KMS-11 (cell line): Measurements from ENCODE around the gene ENTREP1.
"Not testable (repeated sequence)": the region's sequence is repeated elsewhere in the genome, so short reads cannot be mapped to it uniquely, and the experiment has no call there.

Source experiments
- H2AFZ ChIP-seq: fragments of 200-600 bp; sonication (generic); 2 replicates; pipeline ENCODE4 v1.6.1; 2016; ENCODE audit warnings: antibody characterized with exemption, mixed run types, low read depth
- H3K27ac ChIP-seq: fragments of 200-600 bp; sonication (generic); 2 replicates; pipeline ENCODE4 v1.6.1; 2016; ENCODE audit warnings: mild to moderate bottlenecking, mixed run types
- H3K27me3 ChIP-seq: fragments of 200-600 bp; sonication (generic); 2 replicates; pipeline ENCODE4 v1.6.1; 2017; ENCODE audit warnings: mild to moderate bottlenecking, low read depth, mixed run types, moderate library complexity; ENCODE audit not compliant: insufficient read depth
- H3K36me3 ChIP-seq: fragments of 200-600 bp; sonication (generic); 2 replicates; pipeline ENCODE4 v1.6.1; 2017; ENCODE audit warnings: mild to moderate bottlenecking, mixed run types; ENCODE audit not compliant: insufficient read depth
- H3K4me1 ChIP-seq: fragments of 200-600 bp; sonication (generic); 2 replicates; pipeline ENCODE4 v1.6.1; 2016; ENCODE audit warnings: mild to moderate bottlenecking, low read depth, mixed run types; ENCODE audit not compliant: poor library complexity, severe bottlenecking
- H3K4me2 ChIP-seq: fragments of 200-600 bp; sonication (generic); 2 replicates; pipeline ENCODE4 v1.7.0; 2016; ENCODE audit warnings: mild to moderate bottlenecking, mixed run types
- H3K4me3 ChIP-seq: fragments of 200-600 bp; sonication (generic); IDR thresholded peaks from 2 replicates; pipeline ENCODE4 v1.6.1; 2017; ENCODE audit warnings: low read depth, low read length, mixed read lengths; ENCODE audit not compliant: insufficient read depth
- H3K79me2 ChIP-seq: fragments of 200-600 bp; sonication (generic); 2 replicates; pipeline ENCODE4 v1.6.1; 2016; ENCODE audit warnings: low read depth, mixed run types; ENCODE audit not compliant: insufficient read depth
- H3K9ac ChIP-seq: fragments of 200-600 bp; sonication (generic); 2 replicates; pipeline ENCODE4 v1.6.1; 2016; ENCODE audit warnings: mild to moderate bottlenecking, mixed run types
- H4K20me1 ChIP-seq: fragments of 200-600 bp; sonication (generic); 2 replicates; pipeline ENCODE4 v1.6.1; 2016; ENCODE audit warnings: mild to moderate bottlenecking, mixed run types; ENCODE audit not compliant: insufficient read depth
- CTCF ChIP-seq: fragments of 200-600 bp; sonication (generic); conservative IDR thresholded peaks from 2 replicates; pipeline ENCODE4 v1.6.1; 2017; ENCODE audit warnings: low read depth, mild to moderate bottlenecking, antibody characterized with exemption, low read length, moderate library complexity, mixed read lengths

The ENTREP1 gene

GRCh38 chr9:69433392-69433791, 108.4 kb downstream of the ENTREP1 start:
- Histone ChIP-seq H3K27me3 (no peaks in the 10 kb centered on the region), H3K27ac (no peak overlapping the region), H3K9ac (no peak overlapping the region), H4K20me1 (no peaks in the 10 kb centered on the region), H3K4me1 (no peaks in the 10 kb centered on the region), H3K4me3 (no peak overlapping the region), H3K79me2 (no peaks in the 10 kb centered on the region), H2AFZ (no peak overlapping the region), H3K36me3 (no peaks in the 10 kb centered on the region), H3K4me2 (no peak overlapping the region)
- no peak for TF ChIP-seq CTCF

- Histone ChIP-seq H3K4me3 (no peak overlapping the region), H3K9ac (no peak overlapping the region), H3K27ac (no peak overlapping the region), H3K27me3 (no peaks in the 10 kb centered on the region), H3K79me2 (no peaks in the 10 kb centered on the region), H3K36me3 (no peaks in the 10 kb centered on the region), H3K4me1 (no peaks in the 10 kb centered on the region), H3K4me2 (no peak overlapping the region), H2AFZ (no peak overlapping the region), H4K20me1 (no peaks in the 10 kb centered on the region)
- TF ChIP-seq CTCF, result no peak
Measured at GRCh38 chr9:69433968-69434367, 109.0 kb downstream of the ENTREP1 start.

- not testable (repeated sequence) for H3K4me3 ChIP-seq, H4K20me1 ChIP-seq, H3K27me3 ChIP-seq, H3K36me3 ChIP-seq, H3K79me2 ChIP-seq, H3K9ac ChIP-seq, H3K27ac ChIP-seq, H3K4me2 ChIP-seq, H3K4me1 ChIP-seq, H2AFZ ChIP-seq
Measured at GRCh38 chr9:69439654-69440053, 114.6 kb downstream of the ENTREP1 start.

- H3K79me2 ChIP-seq, H2AFZ ChIP-seq, H3K27ac ChIP-seq, H3K4me1 ChIP-seq, H3K9ac ChIP-seq, H3K4me2 ChIP-seq, H3K4me3 ChIP-seq, H4K20me1 ChIP-seq, H3K36me3 ChIP-seq, H3K27me3 ChIP-seq: not testable (repeated sequence)
Measured at GRCh38 chr9:69440254-69440955, 115.4 kb downstream of the ENTREP1 start.
